Measurements from ENCODE around the gene KIAA0319L. TPM values are rescaled to one million over a fixed set of nuclear protein-coding genes. Genes with fewer than 3 reads are reported as not detected.

The KIAA0319L gene
- total RNA-seq, 1 donor from 2014 or later = 48.6 TPM

- Mint-ChIP-seq H3K36me3 (peaks cover 34% of the 10 kb centered on the region), H3K27me3 (no peaks in the 10 kb centered on the region), H3K4me1 (ENCODE audit: unreplicated experiment) (no peaks in the 10 kb centered on the region), H3K9me3 (peaks cover 18% of the 10 kb centered on the region), H3K4me3 (no peak overlapping the region), H3K27ac (no peak overlapping the region)
- no peak for DNase-seq (ENCODE audit: extremely low spot score, unreplicated experiment)
- TF ChIP-seq CTCF (conservative IDR thresholded peaks at IDR 0.05) = no peak
These were observed 26.3 kb downstream of the KIAA0319L start for GRCh38 chr1:35530946-35531345.

- Mint-ChIP-seq H3K4me3 (no peak overlapping the region), H3K9me3 (peaks cover 24% of the 10 kb centered on the region), H3K27ac (no peak overlapping the region), H3K4me1 (ENCODE audit: unreplicated experiment) (no peaks in the 10 kb centered on the region), H3K36me3 (peaks cover 40% of the 10 kb centered on the region), H3K27me3 (no peaks in the 10 kb centered on the region)
- no peak for TF ChIP-seq CTCF (conservative IDR thresholded peaks at IDR 0.05)
- DNase-seq (ENCODE audit: extremely low spot score, unreplicated experiment) = no peak
These were observed 27.0 kb downstream of the KIAA0319L start for GRCh38 chr1:35530168-35530567.

- Mint-ChIP-seq H3K27ac (peak overlapping the region; percentile 41), H3K36me3 (peaks cover 31% of the 10 kb centered on the region)
These were observed 33.1 kb downstream of the KIAA0319L start for GRCh38 chr1:35524106-35524505.

GRCh38 chr1:35519432-35519831, 37.8 kb downstream of the KIAA0319L start:
- Mint-ChIP-seq H3K36me3 (peaks cover 24% of the 10 kb centered on the region), H3K4me3 (no peak overlapping the region), H3K9me3 (peaks cover 11% of the 10 kb centered on the region), H3K27me3 (no peaks in the 10 kb centered on the region), H3K4me1 (ENCODE audit: unreplicated experiment) (no peaks in the 10 kb centered on the region), H3K27ac (no peak overlapping the region)
- DNase-seq (ENCODE audit: extremely low spot score, unreplicated experiment) = no peak
- TF ChIP-seq CTCF (conservative IDR thresholded peaks at IDR 0.05) = no peak

More at GRCh38 chr1:35524106-35524505, 33.1 kb downstream of the KIAA0319L start:
- no peaks in the 10 kb centered on the region for H3K27me3 Mint-ChIP-seq
- no peaks in the 10 kb centered on the region for H3K4me1 Mint-ChIP-seq (ENCODE audit: unreplicated experiment)
- peak overlapping the region; percentile 32 for H3K4me3 Mint-ChIP-seq
- DNase-seq (ENCODE audit: extremely low spot score, unreplicated experiment) = no peak
- no peak for TF ChIP-seq CTCF (conservative IDR thresholded peaks at IDR 0.05)
- peaks cover 15% of the 10 kb centered on the region for H3K9me3 Mint-ChIP-seq

GRCh38 chr1:35518183-35518582, 39.0 kb downstream of the KIAA0319L start:
- no peaks in the 10 kb centered on the region for H3K27me3 Mint-ChIP-seq
- no peaks in the 10 kb centered on the region for H3K4me1 Mint-ChIP-seq (ENCODE audit: unreplicated experiment)
- H3K9me3 Mint-ChIP-seq = peaks cover 10% of the 10 kb centered on the region
- DNase-seq (ENCODE audit: extremely low spot score, unreplicated experiment) = no peak
- no peak for TF ChIP-seq CTCF (conservative IDR thresholded peaks at IDR 0.05)
- H3K36me3 Mint-ChIP-seq = peaks cover 21% of the 10 kb centered on the region
- H3K4me3 Mint-ChIP-seq = no peak overlapping the region
- no peak overlapping the region for H3K27ac Mint-ChIP-seq

GRCh38 chr1:35511305-35511704, 45.9 kb downstream of the KIAA0319L start:
- TF ChIP-seq CTCF (conservative IDR thresholded peaks at IDR 0.05) = no peak
- Mint-ChIP-seq H3K4me1 (ENCODE audit: unreplicated experiment) (peaks cover 8% of the 10 kb centered on the region), H3K36me3 (peaks cover 9% of the 10 kb centered on the region), H3K27me3 (no peaks in the 10 kb centered on the region), H3K9me3 (peaks cover 7% of the 10 kb centered on the region), H3K4me3 (no peak overlapping the region), H3K27ac (no peak overlapping the region)
- DNase-seq (ENCODE audit: extremely low spot score, unreplicated experiment) = no peak
